HepG2 (cell line): ENCODE data around the gene PSKH1. TPM values are rescaled to one million over a fixed set of nuclear protein-coding genes. Genes with fewer than 3 reads are reported as not detected.

Experiments
- ARHGAP35 ChIP-seq: sonication (generic); formaldehyde crosslinking; IDR thresholded peaks from 2 replicates; pipeline ENCODE4 v1.9.0; 2022; ENCODE audit warnings: mild to moderate bottlenecking, inconsistent platforms, moderate library complexity, missing genetic modification reagents, borderline replicate concordance
- BATF2 ChIP-seq: sonication (generic); formaldehyde crosslinking; IDR thresholded peaks from 2 replicates; pipeline ENCODE4 v1.8.0; 2022; ENCODE audit warnings: mild to moderate bottlenecking, missing genetic modification reagents, moderate library complexity
- DZIP1 ChIP-seq: sonication (generic); formaldehyde crosslinking; IDR thresholded peaks from 2 replicates; pipeline ENCODE4 v1.5.0; 2020; ENCODE audit warnings: mild to moderate bottlenecking, missing genetic modification reagents
- JUND ChIP-seq: sonication (generic); formaldehyde crosslinking; IDR thresholded peaks from 2 replicates; pipeline ENCODE4 v1.8.0; 2022; ENCODE audit warnings: mild to moderate bottlenecking, missing genetic modification reagents
- MEIS1 ChIP-seq: sonication (generic); formaldehyde crosslinking; IDR thresholded peaks from 2 replicates; pipeline ENCODE4 v1.9.0; 2021; ENCODE audit warnings: mild to moderate bottlenecking, missing genetic modification reagents, moderate library complexity, borderline replicate concordance
- MTERF4 ChIP-seq: sonication (generic); formaldehyde crosslinking; IDR thresholded peaks from 2 replicates; pipeline ENCODE4 v1.8.0; 2023; ENCODE audit warnings: mild to moderate bottlenecking, missing genetic modification reagents
- RFXAP ChIP-seq: sonication (generic); formaldehyde crosslinking; IDR thresholded peaks from 2 replicates; pipeline ENCODE4 v1.4.0; 2020; ENCODE audit warnings: missing genetic modification reagents, borderline replicate concordance
- TBL1XR1 ChIP-seq: fragments of 150-350 bp; IDR thresholded peaks from 2 replicates; pipeline ENCODE4 v1.6.1; 2014; ENCODE audit warnings: borderline replicate concordance, low read length; ENCODE audit not compliant: partially characterized antibody
- ZBTB1 ChIP-seq: sonication (generic); formaldehyde crosslinking; IDR thresholded peaks from 2 replicates; pipeline ENCODE4 v1.4.0; 2020; ENCODE audit warnings: missing genetic modification reagents, borderline replicate concordance
- ZC3H4 ChIP-seq: sonication (generic); formaldehyde crosslinking; IDR thresholded peaks from 2 replicates; pipeline ENCODE4 v1.4.0; 2020; ENCODE audit warnings: missing genetic modification reagents, borderline replicate concordance
- ZFX ChIP-seq: sonication (generic); formaldehyde crosslinking; IDR thresholded peaks from 2 replicates; pipeline ENCODE4 v1.4.0; 2020; ENCODE audit warnings: mild to moderate bottlenecking, low read depth, missing genetic modification reagents, moderate library complexity
- ZNF296 ChIP-seq: sonication (generic); formaldehyde crosslinking; conservative IDR thresholded peaks from 2 replicates; pipeline ENCODE4 v1.5.0; 2020; ENCODE audit warnings: mild to moderate bottlenecking, missing genetic modification reagents
- ZNF441 ChIP-seq: sonication (generic); formaldehyde crosslinking; IDR thresholded peaks from 2 replicates; pipeline ENCODE4 v1.7.0; 2021; ENCODE audit warnings: missing genetic modification reagents, borderline replicate concordance
- ZNF710 ChIP-seq: sonication (generic); formaldehyde crosslinking; IDR thresholded peaks from 2 replicates; pipeline ENCODE4 v1.5.0; 2020; ENCODE audit warnings: mild to moderate bottlenecking, missing genetic modification reagents, borderline replicate concordance
- ZSCAN20 ChIP-seq: sonication (generic); formaldehyde crosslinking; IDR thresholded peaks from 2 replicates; pipeline ENCODE4 v1.4.0; 2020; ENCODE audit warnings: missing genetic modification reagents, mild to moderate bottlenecking, borderline replicate concordance
- polyA plus RNA-seq, 8 experiments: library from polyadenylated mRNA; depleted of rRNA in 3 of 8; stranded (reverse) in 7 of 8; unstranded in 1 of 8; fragments of >200 nt; fragmentation: Illumina TruSeq in 4 of 8; extraction: Trizol in 4 of 8; gene quantifications; 2 replicates each; pipeline versions ENCODE4 v1.2.1 to v1.2.3, GENCODE V29; 2011 to 2016; ENCODE audit warnings: low read depth in 4 of 8, missing spikeins in 1 of 8, mixed read lengths in 1 of 8; ENCODE audit not compliant: insufficient read depth in 1 of 8
- total RNA-seq, 5 experiments: library from RNA; depleted of rRNA; stranded (reverse); fragments of >200 nt; fragmentation: Illumina TruSeq; extraction: Trizol; gene quantifications; 2 replicates each; pipeline ENCODE4 v1.2.3, GENCODE V29; 2016; ENCODE audit warnings: low read depth in 1 of 5
- TF ChIP-seq, protein P1 (sequence below): sonication (generic); formaldehyde crosslinking; IDR thresholded peaks from 2 replicates; pipeline ENCODE4 v1.4.0; 2020; ENCODE audit warnings: missing genetic modification reagents, borderline replicate concordance

PSKH1 gene
- total and polyA plus RNA-seq, 2 of the 13 experiments (the other 11 are each of a cell fraction or from before 2014, with no cell fraction given): 8.4 to 19.1 TPM

GRCh38 chr16:67847064-67847861, 45.8 kb upstream of the PSKH1 start, which contains the start of gene CENPT (continued):
- TF ChIP-seq MTERF4 (CRISPR knock-in tag): 0 out of 2 replicates have a peak, but pooled peaks have one; percentile 41
- TF ChIP-seq ARHGAP35 (CRISPR knock-in tag): 0 out of 2 replicates have a peak, but pooled peaks have one; percentile 26
- no peak for TF ChIP-seq ZC3H4 (CRISPR knock-in tag)
- TF ChIP-seq BATF2 (CRISPR knock-in tag): 0 out of 2 replicates have a peak, but pooled peaks have one; percentile 60
- 0 out of 2 replicates have a peak, but pooled peaks have one; percentile 5 for TF ChIP-seq ZNF441 (CRISPR knock-in tag)
- TF ChIP-seq, protein P1, sequence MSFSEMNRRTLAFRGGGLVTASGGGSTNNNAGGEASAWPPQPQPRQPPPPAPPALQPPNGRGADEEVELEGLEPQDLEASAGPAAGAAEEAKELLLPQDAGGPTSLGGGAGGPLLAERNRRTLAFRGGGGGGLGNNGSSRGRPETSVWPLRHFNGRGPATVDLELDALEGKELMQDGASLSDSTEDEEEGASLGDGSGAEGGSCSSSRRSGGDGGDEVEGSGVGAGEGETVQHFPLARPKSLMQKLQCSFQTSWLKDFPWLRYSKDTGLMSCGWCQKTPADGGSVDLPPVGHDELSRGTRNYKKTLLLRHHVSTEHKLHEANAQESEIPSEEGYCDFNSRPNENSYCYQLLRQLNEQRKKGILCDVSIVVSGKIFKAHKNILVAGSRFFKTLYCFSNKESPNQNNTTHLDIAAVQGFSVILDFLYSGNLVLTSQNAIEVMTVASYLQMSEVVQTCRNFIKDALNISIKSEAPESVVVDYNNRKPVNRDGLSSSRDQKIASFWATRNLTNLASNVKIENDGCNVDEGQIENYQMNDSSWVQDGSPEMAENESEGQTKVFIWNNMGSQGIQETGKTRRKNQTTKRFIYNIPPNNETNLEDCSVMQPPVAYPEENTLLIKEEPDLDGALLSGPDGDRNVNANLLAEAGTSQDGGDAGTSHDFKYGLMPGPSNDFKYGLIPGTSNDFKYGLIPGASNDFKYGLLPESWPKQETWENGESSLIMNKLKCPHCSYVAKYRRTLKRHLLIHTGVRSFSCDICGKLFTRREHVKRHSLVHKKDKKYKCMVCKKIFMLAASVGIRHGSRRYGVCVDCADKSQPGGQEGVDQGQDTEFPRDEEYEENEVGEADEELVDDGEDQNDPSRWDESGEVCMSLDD (CRISPR knock-in tag): 0 out of 2 replicates have a peak, but pooled peaks have one; percentile 26
- TF ChIP-seq ZFX (CRISPR knock-in tag): peak; percentile 80
- 0 out of 2 replicates have a peak, but pooled peaks have one; percentile 20 for TF ChIP-seq MEIS1 (CRISPR knock-in tag)
- TF ChIP-seq TBL1XR1: no peak
- TF ChIP-seq ZSCAN20 (CRISPR knock-in tag): peak; percentile 76; the same call in 1 of the 2 replicates
- 0 out of 2 replicates have a peak, but pooled peaks have one; percentile 49 for TF ChIP-seq ZNF296 (CRISPR knock-in tag)
- 0 out of 2 replicates have a peak, but pooled peaks have one; percentile 17 for TF ChIP-seq ZBTB1 (CRISPR knock-in tag)
- TF ChIP-seq RFXAP (CRISPR knock-in tag): no peak
- peak; percentile 67; the same call in 1 of the 2 replicates for TF ChIP-seq ZNF710 (CRISPR knock-in tag)
- peak; percentile 72 for TF ChIP-seq JUND (CRISPR knock-in tag)
- TF ChIP-seq DZIP1 (CRISPR knock-in tag): peak; percentile 77
